ENCODE data around the gene TBC1D4.

The TBC1D4 gene

DNA sequence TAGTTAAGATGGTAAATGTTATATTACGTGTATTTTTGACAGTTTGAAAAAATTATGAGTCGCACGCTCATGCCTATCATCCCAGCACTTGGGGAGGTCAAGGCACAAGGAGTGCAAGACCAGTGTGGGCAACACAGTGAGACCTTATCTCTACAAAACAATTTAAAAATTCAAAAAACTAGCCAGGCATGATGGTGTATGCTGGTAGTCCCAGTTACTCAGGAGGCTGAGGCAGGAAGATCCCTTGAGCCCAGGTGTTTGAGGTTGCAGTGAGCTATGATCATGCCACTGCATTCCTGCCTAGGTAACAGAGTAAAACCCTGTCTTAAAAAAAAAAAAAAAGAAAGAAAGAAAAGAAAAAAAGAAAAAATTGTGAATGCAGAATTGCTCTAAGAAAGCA, 58.0 kb downstream of the TBC1D4 start:
- H3K36me3 Mint-ChIP-seq, result no peaks in the 10 kb centered on the region
- no peak overlapping the region for H3K27ac Mint-ChIP-seq
- no peaks in the 10 kb centered on the region for H3K9me3 Mint-ChIP-seq
- H3K4me3 Mint-ChIP-seq, result no peak overlapping the region
- DNase-seq, result no peak
- peaks cover 7 to 18% of the 10 kb centered on the region in 2 donors for H3K27me3 Mint-ChIP-seq
- no peak for ATAC-seq (replicated peaks)
- peaks cover 6 to 16% of the 10 kb centered on the region in 2 donors for H3K4me1 Mint-ChIP-seq

DNA sequence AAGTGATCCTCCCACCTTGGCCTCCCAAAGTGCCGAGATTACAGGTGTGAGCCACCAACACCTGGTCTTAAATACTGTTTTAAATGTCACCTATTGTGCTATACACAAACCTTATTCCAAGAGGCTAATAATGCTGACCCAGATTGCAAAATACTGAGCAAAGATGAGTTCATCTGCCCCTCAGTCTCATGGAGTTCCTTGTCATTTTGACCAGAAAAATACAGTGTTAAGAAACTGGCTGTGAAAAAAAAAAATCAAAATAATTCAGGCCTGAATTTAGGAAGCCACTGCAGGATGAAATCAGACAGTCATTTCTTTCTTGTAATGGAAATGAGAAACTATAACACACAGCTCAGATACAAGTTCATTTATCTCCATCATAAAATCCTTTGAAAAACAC, 59.9 kb downstream of the TBC1D4 start:
- peaks cover 8 to 19% of the 10 kb centered on the region in 2 donors for H3K4me1 Mint-ChIP-seq
- no peak overlapping the region for H3K27ac Mint-ChIP-seq
- ATAC-seq (replicated peaks), result no peak
- H3K36me3 Mint-ChIP-seq, result no peaks in the 10 kb centered on the region
- no peak overlapping the region for H3K4me3 Mint-ChIP-seq
- no peaks in the 10 kb centered on the region for H3K9me3 Mint-ChIP-seq
- H3K27me3 Mint-ChIP-seq, result peaks cover 0 to 15% of the 10 kb centered on the region in 2 donors
- no peak for DNase-seq

DNA sequence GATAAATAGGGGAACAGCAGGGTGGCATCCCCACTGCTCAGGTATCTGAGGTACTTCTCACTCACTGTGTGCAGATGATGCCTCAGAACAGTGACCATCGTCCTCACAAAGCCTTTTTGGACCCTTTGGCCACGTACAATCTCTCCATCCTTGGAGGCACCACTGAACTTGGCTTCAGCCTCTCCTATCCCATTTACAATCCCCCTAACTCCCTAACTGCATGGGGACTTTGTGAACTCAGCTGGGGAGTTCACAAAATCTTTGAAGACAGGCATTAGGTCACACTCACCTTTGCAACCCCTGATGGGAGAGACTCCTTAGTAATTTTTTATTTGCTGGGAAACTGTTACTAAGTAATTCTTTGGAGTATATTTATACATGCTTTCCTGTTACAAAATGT, 60.8 kb downstream of the TBC1D4 start:
- Mint-ChIP-seq H3K9me3 (no peaks in the 10 kb centered on the region), H3K27me3 (peaks cover 0 to 15% of the 10 kb centered on the region in 2 donors)

DNA sequence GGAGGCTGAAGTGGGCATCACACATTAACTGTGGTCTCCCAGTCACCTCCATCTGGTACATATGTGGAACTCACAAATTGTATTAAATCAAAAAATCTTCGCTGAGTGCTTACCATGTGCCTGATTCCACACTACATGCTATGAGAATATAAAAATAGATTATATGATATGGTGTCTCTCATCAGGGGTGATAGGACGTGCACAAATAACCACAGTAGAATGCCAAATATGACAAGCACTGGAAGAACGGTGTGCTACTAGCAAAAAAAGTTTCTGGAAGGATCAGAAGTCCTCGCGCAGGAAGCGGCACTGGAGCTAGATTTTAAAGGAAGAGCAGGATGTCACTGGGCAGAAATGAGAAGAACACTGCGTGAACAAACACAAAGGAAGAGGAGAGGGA, 62.3 kb downstream of the TBC1D4 start:
- Mint-ChIP-seq H3K36me3 (no peaks in the 10 kb centered on the region), H3K27ac (no peak overlapping the region), H3K4me3 (no peak overlapping the region), H3K27me3 (peaks cover 0 to 15% of the 10 kb centered on the region in 2 donors), H3K4me1 (peaks cover 8 to 13% of the 10 kb centered on the region in 2 donors), H3K9me3 (no peaks in the 10 kb centered on the region)
- no peak for DNase-seq
- no peak for ATAC-seq (replicated peaks)

More for the DNA sequence above, 60.8 kb downstream of the TBC1D4 start:
- no peak overlapping the region for H3K4me3 Mint-ChIP-seq
- ATAC-seq (replicated peaks), result no peak
- H3K36me3 Mint-ChIP-seq, result no peaks in the 10 kb centered on the region
- peaks cover 11 to 21% of the 10 kb centered on the region in 2 donors for H3K4me1 Mint-ChIP-seq
- no peak overlapping the region for H3K27ac Mint-ChIP-seq
- DNase-seq, result no peak

DNA sequence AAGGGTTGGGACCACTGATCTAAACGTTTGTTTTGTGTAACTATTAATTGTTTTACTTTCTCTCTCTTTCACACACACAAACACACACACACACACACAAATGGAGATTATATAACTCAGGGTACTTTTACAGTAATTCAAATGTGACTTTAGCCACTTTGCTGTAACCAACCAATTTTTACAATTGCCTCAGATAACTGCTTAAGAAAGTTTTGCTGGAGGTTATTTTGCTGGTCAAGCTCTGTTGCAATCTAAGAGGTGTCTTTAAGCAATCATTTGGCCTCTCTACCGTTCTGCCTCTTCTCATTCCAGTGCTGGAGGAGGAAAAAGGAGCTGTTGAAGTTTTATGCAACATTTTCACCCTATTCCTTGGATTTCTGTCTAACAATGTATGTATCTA, 63.0 kb downstream of the TBC1D4 start:
- H3K36me3 Mint-ChIP-seq, result no peaks in the 10 kb centered on the region
- H3K4me1 Mint-ChIP-seq, result peaks cover 9 to 11% of the 10 kb centered on the region in 2 donors
- no peaks in the 10 kb centered on the region for H3K9me3 Mint-ChIP-seq
- H3K27ac Mint-ChIP-seq, result no peak overlapping the region
- H3K4me3 Mint-ChIP-seq, result no peak overlapping the region
- peaks cover 0 to 15% of the 10 kb centered on the region in 2 donors for H3K27me3 Mint-ChIP-seq
- DNase-seq (no peak), ATAC-seq (replicated peaks) (no peak)

DNA sequence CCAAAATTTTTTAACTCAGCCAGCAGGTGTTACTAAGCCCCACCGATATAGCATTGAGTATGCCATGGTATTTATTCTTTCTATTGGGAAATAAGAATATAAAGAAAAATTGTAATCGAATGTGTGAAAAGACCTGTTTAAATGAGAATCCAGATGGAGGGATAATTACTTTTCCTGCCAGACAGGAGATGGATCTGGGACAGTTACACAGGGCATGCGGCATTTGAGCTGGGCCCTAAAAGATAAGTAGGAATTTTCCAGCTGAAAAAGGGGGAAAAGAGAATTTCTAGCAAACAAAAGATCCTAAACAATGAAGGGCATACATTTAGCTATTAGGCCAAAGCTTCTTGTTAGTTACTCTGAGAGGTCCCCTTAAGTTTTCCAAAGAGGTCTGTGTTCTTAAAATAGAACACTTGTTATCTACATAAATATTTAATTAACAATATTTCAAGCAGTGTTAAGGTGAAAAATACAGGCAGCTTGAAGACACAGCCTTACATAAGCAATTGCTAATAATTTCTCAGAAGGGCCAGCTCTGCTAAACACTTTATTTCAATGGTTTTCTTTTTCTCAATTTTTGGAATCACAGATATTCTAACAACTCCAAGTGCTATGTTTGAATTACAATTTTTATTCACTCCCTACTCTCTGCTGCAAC, 63.7 kb downstream of the TBC1D4 start:
- Mint-ChIP-seq H3K36me3 (no peaks in the 10 kb centered on the region), H3K4me1 (peaks cover 9 to 10% of the 10 kb centered on the region in 2 donors), H3K27ac (no peak overlapping the region), H3K4me3 (no peak overlapping the region), H3K9me3 (no peaks in the 10 kb centered on the region), H3K27me3 (peaks cover 0 to 15% of the 10 kb centered on the region in 2 donors)
- DNase-seq, result no peak
- no peak for ATAC-seq (replicated peaks)

DNA sequence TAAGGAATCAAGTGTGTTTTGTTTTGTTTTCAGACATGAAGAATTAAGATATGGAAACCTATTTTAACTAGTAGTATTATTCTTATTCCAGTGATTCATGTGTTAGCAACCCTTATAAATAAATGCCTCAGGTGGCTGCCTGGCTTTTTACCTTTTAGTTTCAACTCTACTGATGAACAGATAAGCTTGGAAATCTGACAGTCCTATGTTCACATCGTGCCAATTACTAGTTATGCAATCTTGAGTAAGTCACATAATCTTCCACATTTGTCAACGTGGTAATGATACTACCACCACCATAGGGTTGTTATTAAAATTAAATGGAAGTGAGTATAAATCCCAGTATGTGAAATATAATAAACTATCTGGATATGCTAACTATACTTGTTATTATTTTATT, 64.3 kb downstream of the TBC1D4 start:
- Mint-ChIP-seq H3K9me3 (peaks cover 0 to 2% of the 10 kb centered on the region in 2 donors), H3K4me3 (no peak overlapping the region), H3K4me1 (peaks cover 9 to 10% of the 10 kb centered on the region in 2 donors), H3K27ac (no peak overlapping the region), H3K27me3 (peaks cover 0 to 15% of the 10 kb centered on the region in 2 donors), H3K36me3 (no peaks in the 10 kb centered on the region)
- ATAC-seq (replicated peaks), result no peak
- no peak for DNase-seq

DNA sequence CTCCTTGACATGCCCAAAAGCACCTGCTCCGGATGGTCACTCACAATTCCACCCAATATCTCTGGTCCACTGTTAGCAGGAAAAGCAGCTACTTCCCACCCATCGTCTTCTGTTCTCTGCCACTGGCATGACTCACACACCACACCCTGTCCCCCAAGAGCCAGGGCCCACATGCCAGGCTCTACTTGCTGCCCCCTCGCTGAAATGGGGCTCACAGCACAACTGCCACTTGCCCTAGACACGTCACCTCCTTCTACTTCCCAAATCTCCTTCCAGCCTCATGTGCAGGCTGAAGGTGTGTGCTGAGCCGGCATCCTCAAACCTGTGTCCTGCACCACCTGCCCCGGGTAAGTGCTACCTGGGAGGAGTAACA, 65.0 kb downstream of the TBC1D4 start:
- peaks cover 0 to 2% of the 10 kb centered on the region in 2 donors for H3K9me3 Mint-ChIP-seq
- peaks cover 9 to 10% of the 10 kb centered on the region in 2 donors for H3K4me1 Mint-ChIP-seq
- H3K4me3 Mint-ChIP-seq, result no peak overlapping the region
- DNase-seq, result no peak
- peaks cover 0 to 15% of the 10 kb centered on the region in 2 donors for H3K27me3 Mint-ChIP-seq
- H3K27ac Mint-ChIP-seq, result no peak overlapping the region
- H3K36me3 Mint-ChIP-seq, result no peaks in the 10 kb centered on the region
- peak; percentile 2 to 9 for ATAC-seq (replicated peaks)

DNA sequence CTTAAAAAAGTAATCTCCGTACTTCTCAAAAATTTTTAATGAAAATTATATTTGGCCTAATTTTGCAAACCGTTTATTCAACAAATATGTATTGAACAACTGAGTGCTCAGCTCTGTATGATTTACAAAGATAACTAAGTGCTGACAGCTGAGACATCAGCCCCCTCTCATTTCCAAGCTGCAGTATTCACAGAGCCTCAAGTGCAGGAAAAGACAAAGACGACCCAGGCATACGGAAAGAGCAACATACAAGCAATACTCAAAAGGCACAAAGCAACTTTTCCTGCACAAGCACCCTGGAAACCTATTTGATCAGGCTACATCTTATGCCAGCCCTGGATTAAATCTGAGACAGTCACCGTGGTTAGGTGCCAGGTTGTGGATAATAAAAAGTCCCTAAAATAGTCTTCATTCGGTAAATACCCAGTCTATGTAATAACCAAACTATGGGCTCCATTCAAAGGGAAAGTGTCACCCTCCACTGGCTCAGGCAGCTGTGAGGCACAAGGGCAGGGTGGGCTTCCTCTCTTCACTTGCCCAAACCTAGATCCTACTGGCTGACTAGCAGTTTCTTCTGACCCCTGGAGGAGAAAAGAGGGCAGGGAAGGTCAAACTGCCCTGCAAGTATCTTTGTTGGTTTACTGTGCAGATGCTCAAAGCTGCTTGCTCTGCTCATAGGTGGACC, 65.5 kb downstream of the TBC1D4 start:
- H3K27ac Mint-ChIP-seq, result no peak overlapping the region
- peaks cover 0 to 2% of the 10 kb centered on the region in 2 donors for H3K9me3 Mint-ChIP-seq
- no peaks in the 10 kb centered on the region for H3K36me3 Mint-ChIP-seq

DNA sequence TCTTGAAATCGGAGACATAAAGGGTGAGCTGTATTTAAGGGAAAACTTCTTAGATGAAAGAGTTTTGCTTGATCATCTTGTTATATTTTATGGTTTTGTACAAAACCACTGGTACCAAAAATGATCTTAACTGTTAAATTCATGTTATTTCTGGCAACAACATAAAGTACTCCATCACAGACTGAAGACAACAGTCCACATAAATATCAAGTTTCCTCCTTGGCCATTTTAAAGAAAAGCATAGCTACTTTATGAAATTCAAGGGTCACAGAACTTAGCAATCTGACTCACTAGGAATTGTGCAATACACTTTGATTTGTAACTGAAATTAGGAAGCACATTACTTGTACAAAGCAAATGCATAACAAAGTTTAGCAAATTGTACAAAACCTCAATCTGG, 66.3 kb downstream of the TBC1D4 start:
- Mint-ChIP-seq H3K4me3 (no peak overlapping the region), H3K9me3 (peaks cover 0 to 2% of the 10 kb centered on the region in 2 donors), H3K27me3 (peaks cover 0 to 10% of the 10 kb centered on the region in 2 donors), H3K36me3 (no peaks in the 10 kb centered on the region), H3K27ac (no peak overlapping the region), H3K4me1 (peaks cover 9 to 10% of the 10 kb centered on the region in 2 donors)
- ATAC-seq (replicated peaks), result no peak
- DNase-seq, result no peak

More for the DNA sequence above, 65.5 kb downstream of the TBC1D4 start:
- DNase-seq, result no peak
- peak; percentile 58 to 90 for ATAC-seq (replicated peaks)
- no peak overlapping the region for H3K4me3 Mint-ChIP-seq
- peaks cover 9 to 10% of the 10 kb centered on the region in 2 donors for H3K4me1 Mint-ChIP-seq
- H3K27me3 Mint-ChIP-seq, result peaks cover 0 to 15% of the 10 kb centered on the region in 2 donors

DNA sequence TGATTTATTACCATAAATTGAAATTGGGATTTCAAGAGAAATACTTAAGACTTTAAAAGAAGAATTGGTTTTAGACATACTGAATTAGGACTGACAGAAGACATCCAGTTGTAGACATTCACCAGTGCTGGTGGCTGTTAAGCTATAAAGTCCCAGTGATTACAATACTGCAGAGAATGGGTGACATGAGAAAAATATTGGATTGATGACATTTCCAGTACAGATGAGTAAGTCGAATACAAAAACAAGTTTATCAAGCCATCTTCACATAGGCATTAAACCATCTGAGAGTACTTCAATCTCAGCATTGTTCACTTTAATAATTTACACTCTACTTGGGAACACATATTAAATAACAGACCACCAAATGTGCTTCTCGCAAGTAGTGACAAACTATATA, 66.8 kb downstream of the TBC1D4 start:
- DNase-seq (no peak), ATAC-seq (replicated peaks) (no peak)
- Mint-ChIP-seq H3K4me1 (peaks cover 9 to 10% of the 10 kb centered on the region in 2 donors), H3K27me3 (peaks cover 0 to 7% of the 10 kb centered on the region in 2 donors), H3K9me3 (peaks cover 0 to 2% of the 10 kb centered on the region in 2 donors), H3K4me3 (no peak overlapping the region), H3K36me3 (no peaks in the 10 kb centered on the region), H3K27ac (no peak overlapping the region)

DNA sequence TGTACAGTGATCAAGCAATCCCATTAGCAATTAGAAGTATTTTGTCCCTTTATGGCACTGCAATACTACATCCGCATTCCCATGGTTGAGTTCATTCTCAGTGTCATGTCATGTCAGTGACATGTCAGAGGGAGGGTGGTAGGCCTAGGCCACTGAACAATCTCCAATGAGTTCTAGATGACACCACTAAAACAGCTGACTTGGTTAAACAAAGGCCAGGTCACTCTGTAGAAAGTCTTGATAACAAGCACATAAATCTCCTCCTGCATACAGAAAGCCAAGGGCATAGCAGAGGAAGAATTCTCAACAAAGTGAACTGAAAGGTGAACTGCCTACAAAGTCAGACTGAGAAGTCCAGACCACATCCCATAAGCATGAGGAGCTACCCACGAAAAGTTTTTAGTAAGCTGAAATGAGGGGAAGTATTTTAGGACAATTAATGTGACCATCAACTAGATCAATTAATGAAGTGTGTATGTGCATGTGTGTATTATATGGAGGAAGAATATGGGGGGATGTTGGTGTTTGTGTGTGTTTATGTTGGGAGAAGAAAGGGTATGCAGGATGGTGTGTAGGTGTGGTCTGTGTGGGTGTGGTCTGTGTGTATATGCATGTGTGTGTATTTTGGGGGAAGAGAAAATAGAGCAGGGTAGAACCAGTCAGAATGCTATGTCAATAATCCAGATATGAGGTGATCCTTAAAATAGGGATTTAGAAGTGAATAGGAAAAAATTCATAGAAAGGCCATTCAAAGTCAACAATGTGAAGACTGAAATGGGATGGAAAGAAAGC, 67.7 kb downstream of the TBC1D4 start:
- Mint-ChIP-seq H3K9me3 (peaks cover 0 to 2% of the 10 kb centered on the region in 2 donors), H3K27ac (no peak overlapping the region), H3K4me3 (no peak overlapping the region), H3K27me3 (peaks cover 0 to 4% of the 10 kb centered on the region in 2 donors), H3K4me1 (peaks cover 9 to 10% of the 10 kb centered on the region in 2 donors), H3K36me3 (no peaks in the 10 kb centered on the region)
- peak in 1 of 2 donors; percentile 38 for ATAC-seq (replicated peaks)
- no peak for DNase-seq

DNA sequence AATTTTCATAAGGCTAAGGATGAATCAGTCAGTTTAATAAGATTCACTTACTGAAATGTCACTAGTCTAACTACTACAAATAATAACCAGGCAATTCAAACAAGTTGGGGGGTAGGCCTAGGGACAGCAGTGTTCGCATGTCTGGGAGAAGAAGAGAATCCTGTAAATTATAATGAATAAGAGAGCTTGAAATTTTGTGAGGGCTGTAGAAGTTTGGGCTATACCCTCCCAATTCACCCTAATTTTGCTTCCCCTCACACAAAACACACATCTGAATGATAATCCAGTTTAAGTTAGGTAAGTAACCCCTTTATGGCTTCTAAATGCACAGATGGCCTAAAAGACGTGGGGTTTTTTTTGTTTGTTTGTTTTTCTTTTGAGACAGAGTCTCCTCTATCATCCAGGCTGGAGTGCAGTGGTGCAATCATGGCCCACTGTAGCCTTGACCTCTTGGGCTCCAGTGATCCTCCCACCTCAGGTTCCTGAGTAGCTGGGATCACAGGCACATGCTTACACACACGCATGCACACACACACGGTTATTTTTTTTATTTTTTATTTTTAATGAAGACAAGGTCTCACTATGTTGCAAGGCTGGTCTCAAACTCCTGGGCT, 69.9 kb downstream of the TBC1D4 start:
- Mint-ChIP-seq H3K4me1 (peaks cover 7% of the 10 kb centered on the region in 2 donors), H3K36me3 (no peaks in the 10 kb centered on the region), H3K4me3 (no peak overlapping the region), H3K27me3 (peaks cover 0 to 4% of the 10 kb centered on the region in 2 donors), H3K9me3 (peaks cover 0 to 2% of the 10 kb centered on the region in 2 donors), H3K27ac (no peak overlapping the region)
- ATAC-seq (replicated peaks), result no peak
- DNase-seq, result no peak

DNA sequence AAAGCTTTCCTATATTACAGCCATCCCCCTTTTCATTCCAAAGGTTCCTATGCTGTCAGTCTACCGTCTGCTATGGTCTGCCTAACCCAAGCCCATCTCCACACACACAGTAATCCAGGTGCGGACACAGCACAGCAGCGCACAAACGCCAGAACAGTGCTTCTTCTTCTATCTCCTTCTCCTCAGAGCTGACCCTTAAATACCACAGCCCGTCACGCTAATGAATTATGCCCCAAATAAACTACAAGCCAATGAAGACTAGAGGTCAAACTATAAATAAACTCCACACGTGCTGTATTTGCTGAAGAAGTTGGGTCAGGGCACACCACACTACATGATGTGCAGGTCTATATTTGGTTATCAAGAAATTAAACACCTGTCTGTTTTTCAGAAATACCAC, 71.8 kb downstream of the TBC1D4 start:
- ATAC-seq (replicated peaks), result no peak
- Mint-ChIP-seq H3K4me1 (peaks cover 4 to 5% of the 10 kb centered on the region in 2 donors), H3K9me3 (peaks cover 0 to 2% of the 10 kb centered on the region in 2 donors)

More for the DNA sequence above, 71.8 kb downstream of the TBC1D4 start:
- DNase-seq, result no peak
- no peaks in the 10 kb centered on the region for H3K36me3 Mint-ChIP-seq
- peaks cover 0 to 4% of the 10 kb centered on the region in 2 donors for H3K27me3 Mint-ChIP-seq
- no peak overlapping the region for H3K4me3 Mint-ChIP-seq
- no peak overlapping the region for H3K27ac Mint-ChIP-seq

Data from stimulated activated naive B cell treated with anti-CD40 and anti-IgM and Interleukin-4, amounts not matched to agents 10 μg/mL and 1 μg/mL and 100 μg/mL, for 72 hours (primary cell).